PC-3 (cell line): ENCODE data around the gene TMED1. TPM values are rescaled to one million over a fixed set of nuclear protein-coding genes. Genes with fewer than 3 reads are reported as not detected.

Experiments used
- ATAC-seq: fragments of 200-7000 bp; cut with Tn5 transposase; 2 replicates; pipeline ENCODE4 v1.9.1; 2020; ENCODE audit warnings: mild to moderate bottlenecking, moderate library complexity
- Bru-seq: library from RNA; stranded (reverse); fragments of 400-500 nt; gene quantifications from one replicate; lab custom pipeline; 2021; lab: Mats Ljungman, UMichigan
- BruChase-seq, 2 experiments: library from RNA; stranded (reverse); fragments of 400-500 nt; gene quantifications; one replicate each; lab custom pipeline; 2021; lab: Mats Ljungman, UMichigan
- BruUV-seq: library from RNA; stranded (reverse); fragments of 400-500 nt; replicated peaks from 2 replicates; lab custom pipeline; 2021; lab: Mats Ljungman, UMichigan
- CTCF ChIA-PET: fragments of 300-600 bp; sonication (Branson Sonifier 250); formaldehyde crosslinking; loops from one replicate; lab custom pipeline; 2022; ENCODE audit warnings: antibody characterized with exemption; lab: Charles Lee
- POLR2A ChIA-PET: fragments of 300-600 bp; sonication (Branson Sonifier 250); formaldehyde crosslinking; loops from one replicate; lab custom pipeline; 2022; ENCODE audit warnings: antibody characterized with exemption; ENCODE audit not compliant: unreplicated experiment; lab: Charles Lee
- DNase-seq: peaks from one replicate; pipeline ENCODE4 v3.0.0-alpha.2; 2015
- H2AFZ ChIP-seq: fragments of 300-600 bp; sonication (generic); 2 replicates; pipeline ENCODE4 v1.6.0; 2016; ENCODE audit warnings: antibody characterized with exemption, low read length
- H3F3A ChIP-seq: fragments of 300-600 bp; sonication (generic); one replicate; pipeline ENCODE4 v1.6.0; 2017; ENCODE audit warnings: antibody characterized with exemption, low read length, control low read depth, mild to moderate bottlenecking; ENCODE audit not compliant: unreplicated experiment
- H3K27ac ChIP-seq: fragments of 300-600 bp; sonication (generic); 2 replicates; pipeline ENCODE4 v1.5.1; 2016; ENCODE audit warnings: mild to moderate bottlenecking, low read length
- H3K27me3 ChIP-seq: fragments of 300-600 bp; sonication (generic); 2 replicates; pipeline ENCODE4 v1.6.1; 2016; ENCODE audit warnings: low read length, mixed read lengths
- H3K36me3 ChIP-seq: fragments of 300-600 bp; sonication (generic); 2 replicates; pipeline ENCODE4 v1.6.1; 2016; ENCODE audit warnings: low read depth, mixed run types, low read length, mixed read lengths
- H3K4me1 ChIP-seq: fragments of 300-600 bp; sonication (generic); 2 replicates; pipeline ENCODE4 v1.5.1; 2016; ENCODE audit warnings: low read length; ENCODE audit not compliant: insufficient read depth
- H3K4me2 ChIP-seq: fragments of 300-600 bp; sonication (generic); 2 replicates; pipeline ENCODE4 v1.6.0; 2016; ENCODE audit warnings: low read length
- H3K4me3 ChIP-seq: fragments of 300-600 bp; sonication (generic); 2 replicates; pipeline ENCODE4 v1.5.1; 2016; ENCODE audit warnings: mild to moderate bottlenecking, low read length, mixed read lengths
- H3K79me2 ChIP-seq: fragments of 300-600 bp; sonication (generic); 2 replicates; pipeline ENCODE4 v1.6.1; 2017; ENCODE audit warnings: low read length, mixed read lengths
- H3K9ac ChIP-seq: fragments of 300-600 bp; sonication (generic); 2 replicates; pipeline ENCODE4 v1.6.0; 2016; ENCODE audit warnings: mild to moderate bottlenecking, low read length
- H3K9me2 ChIP-seq: fragments of 300-600 bp; sonication (generic); replicated peaks from 2 replicates; pipeline ENCODE4 v1.6.1; 2016; ENCODE audit warnings: mixed run types, low read length, mixed read lengths
- H3K9me3 ChIP-seq: fragments of 300-600 bp; sonication (generic); 2 replicates; pipeline ENCODE4 v1.6.1; 2016; ENCODE audit warnings: low read length, mixed read lengths
- H4K20me1 ChIP-seq: fragments of 300-600 bp; sonication (generic); 2 replicates; pipeline ENCODE4 v1.6.1; 2016; ENCODE audit warnings: low read length, mixed read lengths
- EZH2 ChIP-seq: fragments of 300-600 bp; sonication (generic); IDR thresholded peaks from one replicate; pipeline ENCODE4 v1.6.1; 2017; ENCODE audit warnings: antibody characterized with exemption, mild to moderate bottlenecking, low read length; ENCODE audit not compliant: unreplicated experiment
- EZH2phosphoT487 ChIP-seq: fragments of 300-600 bp; sonication (generic); IDR thresholded peaks from 2 replicates; pipeline ENCODE4 v1.6.1; 2018; ENCODE audit warnings: mild to moderate bottlenecking, antibody characterized with exemption, low read length, borderline replicate concordance
- intact Hi-C: fragments of 100-400 bp; cut with micrococcal nuclease; formaldehyde crosslinking; loops from 2 replicates; pipeline ENCODE4 v1.9.0; 2023
- long read RNA-seq: library from polyadenylated mRNA; unstranded; transcript quantifications from one replicate; pipeline ENCODE4 v2.0.0, GENCODE V29; 2021; ENCODE audit not compliant: unreplicated experiment
- total RNA-seq: library from RNA; depleted of rRNA; stranded (reverse); fragments of >200 nt; gene quantifications from 2 replicates; pipeline ENCODE4 v1.2.3, GENCODE V29; 2014; rRNA removed
- TF ChIP-seq, protein P1 (sequence below): fragments of 300-600 bp; sonication (generic); conservative IDR thresholded peaks from 2 replicates; pipeline ENCODE4 v1.5.1; 2017; ENCODE audit warnings: antibody characterized with exemption, low read depth, mild to moderate bottlenecking, low read length

Gene TMED1, protein sequence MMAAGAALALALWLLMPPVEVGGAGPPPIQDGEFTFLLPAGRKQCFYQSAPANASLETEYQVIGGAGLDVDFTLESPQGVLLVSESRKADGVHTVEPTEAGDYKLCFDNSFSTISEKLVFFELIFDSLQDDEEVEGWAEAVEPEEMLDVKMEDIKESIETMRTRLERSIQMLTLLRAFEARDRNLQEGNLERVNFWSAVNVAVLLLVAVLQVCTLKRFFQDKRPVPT
- 81.2 and 94.6 TPM in 2 replicates for total RNA-seq
- percentile 79 among the genes with signal in this experiment for Bru-seq, nascent RNA
- BruChase-seq, experiment 1, labeled RNA remaining after a 6-hour chase = percentile 93 among the genes with signal in this experiment
- percentile 79 among the genes with signal in this experiment for BruChase-seq, experiment 2, labeled RNA remaining after a 2-hour chase
- long read RNA-seq, transcript TMED1-201 (4 exons, 1,340 nt) = major isoform, 74 of 100 reads
- long read RNA-seq, partial matches to known transcripts = 15 of 100 reads
- long read RNA-seq, other reads (novel, unspliced or antisense) = 11 of 100 reads

DNA sequence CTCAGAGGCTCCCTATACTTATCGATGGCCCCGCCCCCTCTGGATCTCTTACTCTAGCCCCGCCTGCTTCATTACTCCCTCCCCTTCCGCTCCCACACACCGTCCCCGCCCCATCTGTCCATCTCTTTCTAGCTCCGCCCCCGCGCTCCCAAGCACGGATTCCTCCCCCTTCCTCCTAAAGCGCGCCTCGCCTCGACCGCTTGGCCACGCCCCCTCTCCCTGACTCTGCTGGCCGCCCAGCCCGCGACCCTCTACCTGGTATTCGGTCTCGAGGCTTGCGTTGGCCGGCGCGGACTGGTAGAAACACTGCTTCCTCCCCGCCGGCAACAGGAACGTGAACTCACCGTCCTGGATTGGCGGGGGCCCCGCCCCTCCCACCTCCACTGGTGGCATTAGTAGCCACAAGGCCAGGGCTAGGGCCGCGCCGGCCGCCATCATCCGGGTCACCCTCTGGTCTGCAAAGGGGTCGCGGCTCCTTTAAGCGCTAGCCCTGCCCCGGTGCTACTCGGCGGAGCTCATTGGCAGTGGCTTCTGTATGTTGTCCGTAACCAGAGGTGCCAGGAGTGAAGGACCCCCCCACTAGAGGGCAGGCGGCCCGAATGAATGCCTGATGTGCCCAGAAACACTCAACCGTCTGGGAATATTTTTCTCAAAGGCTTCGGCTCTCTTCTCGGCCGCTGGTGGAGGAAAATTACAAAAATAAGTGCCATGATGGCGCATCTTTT lies at the start of gene TMED1:
TMED1 (minus strand) TSS at position 459 of the 725 bp plus-strand sequence; CDS start at position 438, 21 bp downstream.
- Histone ChIP-seq H3K27ac (peak within 1 kb of the TSS; percentile 81), H2AFZ (peak within 1 kb of the TSS; percentile 92), H3K4me3 (peak within 1 kb of the TSS; percentile 69), H4K20me1 (no peaks in the 10 kb centered on the region), H3K27me3 (no peaks in the 10 kb centered on the region), H3F3A (peaks cover 4% of the 10 kb centered on the region), H3K9ac (peak within 1 kb of the TSS; percentile 89), H3K9me2 (no peaks in the 10 kb centered on the region), H3K36me3 (peaks cover 14% of the 10 kb centered on the region; the same call in 1 of the 2 replicates), H3K4me2 (peak within 1 kb of the TSS; percentile 84), H3K79me2 (no peaks in the 10 kb centered on the region), H3K9me3 (no peaks in the 10 kb centered on the region), H3K4me1 (peaks cover 16% of the 10 kb centered on the region)
- CTCF ChIA-PET = interaction anchor here (0.6 to 1.6 kb wide), 8 partner anchors 19 to 136 kb away, joined by 3 to 25 read pairs (median 10); partner anchors contain the start of genes CARM1 and DNM2
- peak; percentile 88 for ATAC-seq
- POLR2A ChIA-PET = interaction anchor here (0.5 to 1.2 kb wide), 5 partner anchors 38 to 326 kb away, joined by 3 to 4 read pairs (median 4); no protein-coding TSS in a partner anchor
- no peak for TF ChIP-seq EZH2phosphoT487
- TF ChIP-seq, protein P1, sequence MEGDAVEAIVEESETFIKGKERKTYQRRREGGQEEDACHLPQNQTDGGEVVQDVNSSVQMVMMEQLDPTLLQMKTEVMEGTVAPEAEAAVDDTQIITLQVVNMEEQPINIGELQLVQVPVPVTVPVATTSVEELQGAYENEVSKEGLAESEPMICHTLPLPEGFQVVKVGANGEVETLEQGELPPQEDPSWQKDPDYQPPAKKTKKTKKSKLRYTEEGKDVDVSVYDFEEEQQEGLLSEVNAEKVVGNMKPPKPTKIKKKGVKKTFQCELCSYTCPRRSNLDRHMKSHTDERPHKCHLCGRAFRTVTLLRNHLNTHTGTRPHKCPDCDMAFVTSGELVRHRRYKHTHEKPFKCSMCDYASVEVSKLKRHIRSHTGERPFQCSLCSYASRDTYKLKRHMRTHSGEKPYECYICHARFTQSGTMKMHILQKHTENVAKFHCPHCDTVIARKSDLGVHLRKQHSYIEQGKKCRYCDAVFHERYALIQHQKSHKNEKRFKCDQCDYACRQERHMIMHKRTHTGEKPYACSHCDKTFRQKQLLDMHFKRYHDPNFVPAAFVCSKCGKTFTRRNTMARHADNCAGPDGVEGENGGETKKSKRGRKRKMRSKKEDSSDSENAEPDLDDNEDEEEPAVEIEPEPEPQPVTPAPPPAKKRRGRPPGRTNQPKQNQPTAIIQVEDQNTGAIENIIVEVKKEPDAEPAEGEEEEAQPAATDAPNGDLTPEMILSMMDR = peak; percentile 33; the same call in 1 of the 2 replicates
- BruUV-seq = no TSS peak
- intact Hi-C loops = loop anchor here (1.0 to 2.0 kb wide), 4 partner anchors 28 to 183 kb away; partner anchors contain the start of gene CARM1
- peak; percentile 100 for DNase-seq

DNA sequence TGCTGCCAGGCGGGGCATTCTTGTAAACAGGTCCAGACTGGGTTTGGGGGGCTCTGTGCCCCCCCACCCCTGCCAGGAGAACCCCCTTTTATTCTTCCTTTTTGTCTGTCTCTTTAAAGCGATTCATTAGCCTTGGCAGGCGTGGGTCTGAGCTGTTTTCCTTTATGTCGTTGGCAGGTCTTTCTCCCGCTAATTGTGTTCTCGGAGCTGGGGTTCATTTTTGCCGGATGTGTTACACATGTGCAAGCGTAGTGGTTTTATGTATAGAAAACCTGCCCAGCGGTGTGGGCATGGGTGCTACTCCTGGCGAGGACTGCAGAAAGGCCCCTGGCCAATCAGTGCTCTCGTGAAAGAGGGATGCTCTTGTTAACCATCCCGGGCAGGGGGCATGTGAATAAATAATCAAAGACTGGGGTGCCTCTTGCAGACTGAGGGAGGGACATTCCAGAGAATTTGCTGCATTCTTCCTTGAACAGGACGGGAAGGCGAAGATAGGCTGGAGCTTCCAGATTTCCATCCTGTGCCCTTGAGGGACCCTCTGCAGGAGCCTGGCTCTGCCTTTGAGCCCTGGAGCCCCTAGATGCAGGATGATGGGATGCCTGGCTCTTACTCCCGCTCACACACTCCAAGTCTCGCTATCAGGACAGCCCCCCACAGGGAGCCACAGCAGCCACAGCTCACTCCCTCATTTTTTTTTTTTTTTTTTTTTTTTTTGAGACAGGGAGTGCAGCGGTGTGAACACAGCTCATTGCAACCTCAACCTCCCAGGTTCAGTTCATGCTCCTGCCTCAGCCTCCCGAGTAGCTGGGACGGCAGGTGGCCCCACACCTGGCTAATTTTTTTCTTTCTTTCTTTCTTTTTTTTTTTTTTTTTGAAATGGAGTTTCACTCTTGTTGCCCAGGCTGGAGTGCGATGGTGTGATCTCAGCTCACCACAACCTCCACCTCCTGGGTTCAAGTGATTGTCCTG lies 49.5 kb upstream of the TMED1 start:
- Histone ChIP-seq H3K4me3 (no peak overlapping the region), H3K27me3 (no peaks in the 10 kb centered on the region), H3K27ac (no peak overlapping the region), H3K9ac (no peak overlapping the region), H3K4me2 (no peak overlapping the region), H3K79me2 (peaks cover 84% of the 10 kb centered on the region), H3K36me3 (no peaks in the 10 kb centered on the region), H3K4me1 (peaks cover 7% of the 10 kb centered on the region; the same call in 1 of the 2 replicates), H3F3A (no peaks in the 10 kb centered on the region), H2AFZ (no peak overlapping the region), H4K20me1 (no peaks in the 10 kb centered on the region), H3K9me3 (no peaks in the 10 kb centered on the region), H3K9me2 (no peaks in the 10 kb centered on the region)
- DNase-seq (no peak), ATAC-seq (no peak)
- intact Hi-C loops = no loop called here
- POLR2A ChIA-PET = interaction anchor here (0.7 kb wide), 1 partner anchor 8 kb away, joined by 4 read pairs; no protein-coding TSS in a partner anchor
- CTCF ChIA-PET = interaction anchor here (0.7 kb wide), 2 partner anchors 11 to 93 kb away, joined by 9 read pairs; no protein-coding TSS in a partner anchor
- no TSS peak for BruUV-seq
- TF ChIP-seq EZH2phosphoT487 (no peak), EZH2 (no peak)
- TF ChIP-seq, protein P1 = no peak
